ENCODE data around the gene LYRM7. TPM values are rescaled to one million over a fixed set of nuclear protein-coding genes. Genes with fewer than 3 reads are reported as not detected.
A peak's percentile ranks its signal among the peaks of the same experiment; 100 is the strongest.

Gene LYRM7
- total and polyA plus RNA-seq, 2 donors (not counting 1 experiment from before 2014, with no cell fraction given), result 4.8 to 6.9 TPM

DNA sequence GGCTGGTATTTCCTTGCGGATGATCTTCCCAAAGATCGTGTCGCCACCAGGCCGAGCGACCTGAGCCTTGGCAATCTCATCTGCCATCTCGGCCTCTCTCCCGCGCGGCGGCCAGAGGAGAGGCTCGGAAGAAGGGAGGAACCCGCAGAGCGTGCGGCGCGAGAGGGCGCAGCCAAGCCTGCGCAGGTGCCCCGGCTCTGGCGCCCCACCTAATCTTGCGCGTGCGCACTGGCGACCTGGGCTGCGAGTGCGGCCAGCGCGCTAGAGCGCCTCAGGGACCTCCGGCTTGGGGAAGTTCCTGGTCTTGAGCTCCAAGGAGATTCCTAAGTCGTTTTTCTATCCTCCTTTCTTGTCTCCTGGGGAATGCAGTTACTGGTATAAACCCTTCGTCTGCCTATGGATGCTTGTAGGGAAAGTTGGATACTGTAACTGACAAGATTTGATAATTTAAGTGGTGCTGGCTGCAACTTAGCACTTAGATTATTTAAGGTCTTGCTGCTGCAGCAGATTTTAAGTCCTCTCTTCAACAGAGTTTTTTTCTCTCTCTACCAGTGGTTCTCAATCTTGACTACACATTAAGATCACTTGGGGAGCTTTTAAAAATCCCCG lies 5.5 kb upstream of the LYRM7 start, which contains the start of gene HINT1:
Gene HINT1 (minus strand): TSS at position 138 of the 609 bp plus-strand sequence. CDS start 51 bp downstream, at position 87.
- peak within 1 kb of the TSS; percentile 84 to 98 (median 91) for H3K4me3 ChIP-seq (replicated peaks in 1 of 4; ENCODE audit: control extremely low read depth in 1 of 4, insufficient read depth in 1 of 4, low read depth in 3 of 4, low read length in 4 of 4)
- peak within 1 kb of the TSS; percentile 92 for H3K4me2 ChIP-seq (ENCODE audit: extremely low read depth, insufficient read depth, low read length)
- peaks cover 2% of the 10 kb centered on the region for H3K36me3 ChIP-seq (ENCODE audit: control insufficient read depth, insufficient read depth, low read length)
- H3K9me3 ChIP-seq (ENCODE audit: control insufficient read depth, insufficient read depth, low read depth, low read length), result no peaks in the 10 kb centered on the region
- H4K20me1 ChIP-seq (ENCODE audit: control insufficient read depth, extremely low read depth, insufficient read depth, low read length), result no peaks in the 10 kb centered on the region
- no peak for TF ChIP-seq EZH2 (IDR thresholded peaks at IDR 0.05; ENCODE audit: low read length, missing control alignments)
- peak in 1 of 2 donors; percentile 22 for TF ChIP-seq CTCF (conservative IDR thresholded peaks at IDR 0.05 in 1 of 2, IDR thresholded peaks at IDR 0.05 in 1 of 2; ENCODE audit: low read depth in 1 of 2, low read length in 2 of 2)
- H3K27me3 ChIP-seq (ENCODE audit: control insufficient read depth, insufficient read depth, low read length), result no peaks in the 10 kb centered on the region
- peaks cover 34% of the 10 kb centered on the region for H3K79me2 ChIP-seq (ENCODE audit: control insufficient read depth, insufficient read depth, low read length)
- peak within 1 kb of the TSS; percentile 90 for H3K27ac ChIP-seq (ENCODE audit: insufficient read depth, low read length)
- H3K9ac ChIP-seq (ENCODE audit: insufficient read depth, low read length), result peak within 1 kb of the TSS; percentile 88
- DNase-seq (ENCODE audit: low read depth in 2 of 2), result peak; percentile 80 to 86
- peak within 1 kb of the TSS; percentile 93 for H2AFZ ChIP-seq (ENCODE audit: low read length)
- H3K4me1 ChIP-seq (ENCODE audit: control insufficient read depth, extremely low read depth, insufficient read depth, low read length), result peaks cover 2% of the 10 kb centered on the region

GRCh38 chr5:131167615-131168014 lies 3.1 kb upstream of the LYRM7 start:
- no peaks in the 10 kb centered on the region for H3K9me3 ChIP-seq (ENCODE audit: control insufficient read depth, insufficient read depth, low read depth, low read length)

More at GRCh38 chr5:131167615-131168014, 3.1 kb upstream of the LYRM7 start:
- no peaks in the 10 kb centered on the region for H3K36me3 ChIP-seq (ENCODE audit: control insufficient read depth, insufficient read depth, low read length)
- no peak overlapping the region for H3K4me2 ChIP-seq (ENCODE audit: extremely low read depth, insufficient read depth, low read length)
- H3K9ac ChIP-seq (ENCODE audit: insufficient read depth, low read length), result no peak overlapping the region
- peaks cover 24% of the 10 kb centered on the region for H3K79me2 ChIP-seq (ENCODE audit: control insufficient read depth, insufficient read depth, low read length)
- no peak for DNase-seq (ENCODE audit: low read depth in 2 of 2)
- no peak overlapping the region for H2AFZ ChIP-seq (ENCODE audit: low read length)
- H3K27ac ChIP-seq (ENCODE audit: insufficient read depth, low read length), result no peak overlapping the region
- no peak overlapping the region for H3K4me3 ChIP-seq (replicated peaks in 1 of 4; ENCODE audit: control extremely low read depth in 1 of 4, insufficient read depth in 1 of 4, low read depth in 3 of 4, low read length in 4 of 4)
- TF ChIP-seq CTCF (conservative IDR thresholded peaks at IDR 0.05 in 1 of 2, IDR thresholded peaks at IDR 0.05 in 1 of 2; ENCODE audit: low read depth in 1 of 2, low read length in 2 of 2), result no peak
- TF ChIP-seq EZH2 (IDR thresholded peaks at IDR 0.05; ENCODE audit: low read length, missing control alignments), result no peak
- H4K20me1 ChIP-seq (ENCODE audit: control insufficient read depth, extremely low read depth, insufficient read depth, low read length), result no peaks in the 10 kb centered on the region
- H3K27me3 ChIP-seq (ENCODE audit: control insufficient read depth, insufficient read depth, low read length), result no peaks in the 10 kb centered on the region
- peaks cover 6% of the 10 kb centered on the region for H3K4me1 ChIP-seq (ENCODE audit: control insufficient read depth, extremely low read depth, insufficient read depth, low read length)
